ENCODE measurements around the gene TXNDC5.

TXNDC5 gene

DNA sequence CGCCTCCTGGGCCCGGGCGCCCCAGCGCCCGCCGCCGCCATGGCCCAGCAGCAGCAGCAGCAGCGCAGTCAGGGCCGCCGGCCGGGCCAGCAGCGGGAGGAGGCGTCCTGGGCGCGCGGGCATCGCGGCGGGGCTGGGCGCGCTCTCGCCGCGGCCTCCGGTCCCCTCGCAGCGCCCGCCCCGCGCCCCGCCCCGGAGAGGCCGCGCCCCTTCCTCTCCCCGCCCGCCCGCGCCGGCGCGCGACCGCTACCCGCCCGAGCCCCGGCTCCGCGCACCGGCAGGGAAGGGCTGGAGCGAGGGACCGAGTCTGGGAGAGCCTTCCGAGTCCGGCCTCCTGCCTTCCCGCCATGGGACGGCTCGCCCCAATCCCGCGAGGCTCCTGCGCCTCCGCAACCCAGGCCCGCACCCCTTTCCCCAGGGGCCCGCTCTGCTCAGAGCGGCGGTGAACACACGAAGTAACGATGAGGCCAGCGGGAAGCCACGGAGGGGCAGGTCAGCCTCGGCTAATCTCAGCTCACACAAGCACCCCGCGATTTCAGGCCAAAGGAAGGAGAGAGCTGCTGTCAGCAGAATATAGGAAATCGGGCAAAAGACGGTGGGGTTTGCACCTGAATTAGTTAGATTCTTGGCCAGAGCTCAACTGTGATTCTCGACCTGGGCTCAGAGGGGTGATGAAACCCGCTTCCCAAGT is at the start of gene TXNDC5:
TXNDC5 (minus strand) TSS at position 135 of the 691 bp plus-strand sequence; CDS start at position 123, 12 bp downstream.
- H3K27me3 Mint-ChIP-seq = no peaks in the 10 kb centered on the region
- H3K9me3 Mint-ChIP-seq = no peaks in the 10 kb centered on the region
- H3K27ac Mint-ChIP-seq = peak within 1 kb of the TSS; percentile 79 to 80
- ATAC-seq (peak; percentile 79), DNase-seq (peak; percentile 50 to 60)
- peaks cover 20% of the 10 kb centered on the region for H3K4me1 Mint-ChIP-seq
- peak within 1 kb of the TSS; percentile 81 to 83 for H3K4me3 Mint-ChIP-seq

GRCh38 chr6:7960141-7960540 is 49.6 kb upstream of the TXNDC5 start:
- H3K27me3 Mint-ChIP-seq = no peaks in the 10 kb centered on the region
- DNase-seq (no peak), ATAC-seq (no peak)

DNA sequence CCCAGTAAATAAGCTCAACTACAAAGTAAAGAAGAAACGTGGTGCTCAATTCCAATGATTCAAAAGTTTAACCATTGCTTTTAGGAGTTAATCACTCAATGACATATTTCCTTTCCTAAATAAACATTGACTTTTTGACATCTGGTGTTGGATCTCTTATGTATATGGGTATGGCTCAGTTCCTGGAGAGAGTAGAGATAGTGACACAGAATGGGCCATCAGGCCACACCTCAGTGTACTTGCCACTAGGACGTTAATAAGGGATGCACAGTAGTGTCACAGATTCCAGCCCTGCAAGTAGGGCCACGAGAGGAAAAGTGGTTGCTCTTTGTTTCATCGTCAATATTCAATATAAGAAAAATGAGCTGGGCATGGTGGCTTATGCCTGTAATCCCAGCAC is 48.9 kb upstream of the TXNDC5 start:
- Mint-ChIP-seq H3K9me3 (no peaks in the 10 kb centered on the region), H3K27me3 (no peaks in the 10 kb centered on the region)

More at GRCh38 chr6:7960141-7960540, 49.6 kb upstream of the TXNDC5 start:
- H3K4me1 Mint-ChIP-seq = peaks cover 12% of the 10 kb centered on the region
- no peak overlapping the region for H3K27ac Mint-ChIP-seq
- no peak overlapping the region for H3K4me3 Mint-ChIP-seq
- peaks cover 0 to 2% of the 10 kb centered on the region in 2 donors for H3K9me3 Mint-ChIP-seq

GRCh38 chr6:7958464-7958863 is 47.9 kb upstream of the TXNDC5 start:
- Mint-ChIP-seq H3K9me3 (no peaks in the 10 kb centered on the region), H3K27ac (no peak overlapping the region), H3K4me1 (peaks cover 10% of the 10 kb centered on the region), H3K4me3 (no peak overlapping the region), H3K27me3 (no peaks in the 10 kb centered on the region)
- DNase-seq = no peak
- ATAC-seq = no peak

More for the DNA sequence above, 48.9 kb upstream of the TXNDC5 start:
- Mint-ChIP-seq H3K4me3 (no peak overlapping the region), H3K27ac (no peak overlapping the region), H3K4me1 (peaks cover 12% of the 10 kb centered on the region)
- ATAC-seq (no peak), DNase-seq (no peak)

GRCh38 chr6:7956257-7956656 is 45.7 kb upstream of the TXNDC5 start:
- peaks cover 7% of the 10 kb centered on the region for H3K27me3 Mint-ChIP-seq
- H3K9me3 Mint-ChIP-seq = peaks cover 0 to 7% of the 10 kb centered on the region in 2 donors
- no peaks in the 10 kb centered on the region for H3K4me1 Mint-ChIP-seq
- no peak overlapping the region for H3K4me3 Mint-ChIP-seq
- DNase-seq (no peak), ATAC-seq (no peak)
- H3K27ac Mint-ChIP-seq = no peak overlapping the region

GRCh38 chr6:7954477-7955200 is 44.1 kb upstream of the TXNDC5 start:
- peaks cover 0 to 8% of the 10 kb centered on the region in 2 donors for H3K9me3 Mint-ChIP-seq
- H3K4me1 Mint-ChIP-seq = no peaks in the 10 kb centered on the region
- no peak overlapping the region for H3K4me3 Mint-ChIP-seq
- ATAC-seq (no peak), DNase-seq (no peak)
- no peak overlapping the region for H3K27ac Mint-ChIP-seq
- peaks cover 12% of the 10 kb centered on the region for H3K27me3 Mint-ChIP-seq

- Mint-ChIP-seq H3K27me3 (peaks cover 20% of the 10 kb centered on the region), H3K4me3 (no peak overlapping the region)
Observed at GRCh38 chr6:7953753-7954152, 43.2 kb upstream of the TXNDC5 start.

DNA sequence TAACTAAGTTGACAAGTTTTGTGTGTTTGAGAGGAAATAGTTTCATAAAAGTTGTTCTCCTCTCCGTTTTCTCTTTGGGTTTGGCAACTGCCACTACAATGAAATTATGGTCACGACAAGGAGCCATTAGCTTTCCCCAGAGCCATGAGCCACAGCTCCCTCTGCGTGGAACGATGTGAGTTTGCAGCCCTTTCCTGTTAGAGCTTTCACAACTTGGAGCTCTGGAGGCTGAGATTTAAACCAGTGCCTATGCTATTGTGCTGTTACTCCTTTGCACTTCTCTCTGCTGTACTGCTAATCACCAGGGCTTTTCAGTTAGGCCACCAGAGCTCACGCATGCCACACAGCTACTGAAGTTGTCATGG is 29.3 kb upstream of the TXNDC5 start:
- no peak overlapping the region for H3K4me3 Mint-ChIP-seq
- DNase-seq = no peak
- ATAC-seq = no peak
- H3K27ac Mint-ChIP-seq = no peak overlapping the region
- H3K9me3 Mint-ChIP-seq = no peaks in the 10 kb centered on the region
- no peaks in the 10 kb centered on the region for H3K4me1 Mint-ChIP-seq
- peaks cover 9% of the 10 kb centered on the region for H3K27me3 Mint-ChIP-seq

More at GRCh38 chr6:7953753-7954152, 43.2 kb upstream of the TXNDC5 start:
- no peak overlapping the region for H3K27ac Mint-ChIP-seq
- DNase-seq (no peak), ATAC-seq (no peak)
- no peaks in the 10 kb centered on the region for H3K4me1 Mint-ChIP-seq
- peaks cover 0 to 16% of the 10 kb centered on the region in 2 donors for H3K9me3 Mint-ChIP-seq

DNA sequence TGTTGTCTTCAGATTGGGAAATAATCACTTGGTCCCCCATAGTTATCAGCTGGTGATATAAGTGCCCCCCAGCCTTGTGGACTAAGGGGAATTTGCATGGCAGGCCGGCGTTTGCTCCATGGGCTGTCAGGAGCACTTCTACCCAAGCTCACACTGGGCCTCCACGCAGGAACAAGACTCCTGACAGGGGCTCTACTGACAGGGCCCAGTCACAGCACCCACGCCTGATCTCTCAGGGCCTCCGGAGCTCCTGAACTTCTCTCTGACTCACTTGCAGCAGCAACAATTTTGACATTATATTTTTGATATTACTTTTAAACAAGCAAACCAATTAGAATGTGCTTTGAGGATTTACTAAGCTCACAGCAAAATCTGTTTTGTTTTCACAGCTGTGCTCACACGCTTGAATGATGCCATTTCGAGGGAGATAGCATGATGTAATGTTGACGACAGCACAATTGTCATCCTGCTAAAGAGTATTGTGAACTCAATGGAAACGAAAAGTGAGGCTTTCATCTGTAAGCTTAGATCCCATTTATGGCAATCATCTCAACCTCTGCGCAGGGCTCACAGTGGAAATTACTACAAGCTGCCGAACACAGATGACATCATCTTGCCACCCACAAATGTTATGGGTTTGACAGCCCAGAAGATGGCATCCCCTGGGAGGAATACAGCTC is 28.7 kb upstream of the TXNDC5 start:
- Mint-ChIP-seq H3K9me3 (no peaks in the 10 kb centered on the region), H3K27me3 (peaks cover 15% of the 10 kb centered on the region), H3K4me1 (no peaks in the 10 kb centered on the region), H3K27ac (no peak overlapping the region), H3K4me3 (no peak overlapping the region)
- no peak for DNase-seq
- ATAC-seq = no peak

DNA sequence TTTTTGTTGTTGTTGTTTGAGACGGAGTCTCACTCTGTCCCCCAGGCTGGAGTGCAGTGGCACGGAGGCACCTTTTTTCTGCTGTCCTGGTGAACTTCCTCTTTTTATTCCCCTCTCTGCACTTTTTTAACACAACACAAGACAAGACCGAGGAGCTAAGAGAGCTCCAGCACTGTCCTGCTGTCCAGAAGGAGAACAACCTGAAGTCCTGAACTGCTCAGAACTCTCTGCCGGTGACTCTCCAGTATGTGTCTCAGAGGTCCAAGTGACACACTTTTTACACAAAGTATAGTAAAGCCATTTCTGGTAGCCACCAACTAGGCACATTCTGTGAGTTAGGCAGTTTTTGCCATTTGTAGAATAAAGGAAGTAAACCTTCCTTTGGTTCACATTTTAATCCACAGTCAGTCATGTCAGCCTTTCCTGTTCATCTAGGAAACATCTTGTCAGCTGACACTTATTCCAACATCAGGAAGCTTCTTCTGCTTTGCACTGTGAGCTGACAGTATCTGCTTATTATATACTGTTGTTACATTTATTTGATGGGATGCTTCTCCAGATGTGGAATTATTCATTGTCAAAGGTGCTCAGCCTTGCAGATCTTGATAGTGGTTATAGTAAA is 28.1 kb upstream of the TXNDC5 start:
- ATAC-seq (no peak), DNase-seq (no peak)
- H3K4me3 Mint-ChIP-seq = no peak overlapping the region
- H3K27ac Mint-ChIP-seq = no peak overlapping the region
- H3K9me3 Mint-ChIP-seq = no peaks in the 10 kb centered on the region
- peaks cover 20% of the 10 kb centered on the region for H3K27me3 Mint-ChIP-seq
- H3K4me1 Mint-ChIP-seq = no peaks in the 10 kb centered on the region

DNA sequence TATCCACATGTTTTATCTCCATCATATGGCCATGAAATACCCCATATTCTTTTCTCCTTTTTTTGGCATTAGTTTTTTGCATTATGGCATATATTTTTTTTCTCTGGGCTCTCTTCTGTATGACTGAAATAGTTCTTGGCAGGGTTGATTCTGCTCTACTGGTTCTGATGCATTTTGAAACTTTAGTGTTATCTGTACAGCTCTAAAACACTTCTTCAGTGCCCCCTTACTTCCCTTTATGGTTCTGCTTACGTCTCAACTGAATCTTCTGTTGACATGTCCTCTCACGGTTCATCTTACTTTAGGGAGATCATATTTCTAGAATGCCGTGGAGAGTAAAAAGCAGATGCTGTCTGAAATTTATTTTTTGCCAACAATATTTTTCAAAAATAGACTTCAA is 23.2 kb upstream of the TXNDC5 start:
- no peak overlapping the region for H3K4me3 Mint-ChIP-seq
- H3K27me3 Mint-ChIP-seq = peaks cover 24% of the 10 kb centered on the region

DNA sequence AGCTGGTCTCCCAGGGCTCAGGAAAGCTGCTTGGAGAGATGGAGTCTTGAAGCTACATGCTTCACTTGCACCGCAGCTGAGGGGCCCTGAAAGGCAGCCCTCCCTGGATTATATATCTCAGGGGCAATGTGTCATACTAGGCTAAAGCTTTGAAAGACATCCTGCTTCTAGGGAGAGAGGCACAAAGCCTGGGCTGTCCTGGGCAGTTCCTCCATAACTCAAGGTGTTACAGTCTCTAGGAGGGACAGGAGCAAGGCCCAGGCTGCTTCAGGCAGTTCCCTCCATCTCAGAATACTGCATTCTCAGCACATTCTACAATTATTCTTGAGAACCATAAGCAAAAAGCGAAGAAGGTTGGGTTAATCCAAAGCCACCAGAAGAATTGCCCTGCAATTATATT is 22.0 kb upstream of the TXNDC5 start:
- Mint-ChIP-seq H3K9me3 (no peaks in the 10 kb centered on the region), H3K4me3 (no peak overlapping the region), H3K4me1 (no peaks in the 10 kb centered on the region), H3K27me3 (peaks cover 36% of the 10 kb centered on the region), H3K27ac (no peak overlapping the region)
- ATAC-seq (no peak), DNase-seq (no peak)

More for the DNA sequence above, 23.2 kb upstream of the TXNDC5 start:
- DNase-seq = no peak
- H3K27ac Mint-ChIP-seq = no peak overlapping the region
- no peak for ATAC-seq
- no peaks in the 10 kb centered on the region for H3K4me1 Mint-ChIP-seq
- H3K9me3 Mint-ChIP-seq = no peaks in the 10 kb centered on the region

DNA sequence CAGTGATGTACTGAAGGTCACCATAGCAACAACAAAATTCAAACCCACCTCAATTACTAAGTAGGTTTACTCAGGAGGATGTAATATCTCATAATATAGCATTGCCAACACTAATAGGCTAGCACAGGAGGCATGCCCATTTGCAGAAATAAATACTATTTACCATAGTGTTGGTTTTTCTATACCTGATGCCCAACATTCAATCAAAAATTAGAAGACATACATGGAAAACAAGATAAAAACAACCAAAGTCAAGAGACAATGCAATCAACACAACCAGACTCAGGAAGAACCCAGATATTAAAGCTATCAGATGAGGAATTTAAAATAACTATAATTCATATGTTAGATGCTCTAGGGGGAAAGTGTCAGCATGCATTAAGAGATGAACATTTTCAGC is 14.3 kb upstream of the TXNDC5 start:
- no peak for DNase-seq
- ATAC-seq = no peak
- no peak overlapping the region for H3K27ac Mint-ChIP-seq
- H3K27me3 Mint-ChIP-seq = peaks cover 22% of the 10 kb centered on the region
- H3K4me1 Mint-ChIP-seq = no peaks in the 10 kb centered on the region
- H3K9me3 Mint-ChIP-seq = peaks cover 20% of the 10 kb centered on the region in 2 donors
- H3K4me3 Mint-ChIP-seq = no peak overlapping the region

GRCh38 chr6:7922596-7922995 is 12.0 kb upstream of the TXNDC5 start:
- Mint-ChIP-seq H3K9me3 (peaks cover 20% of the 10 kb centered on the region in 2 donors), H3K27ac (no peak overlapping the region), H3K4me1 (no peaks in the 10 kb centered on the region), H3K4me3 (no peak overlapping the region), H3K27me3 (no peaks in the 10 kb centered on the region)
- ATAC-seq = no peak
- no peak for DNase-seq

DNA sequence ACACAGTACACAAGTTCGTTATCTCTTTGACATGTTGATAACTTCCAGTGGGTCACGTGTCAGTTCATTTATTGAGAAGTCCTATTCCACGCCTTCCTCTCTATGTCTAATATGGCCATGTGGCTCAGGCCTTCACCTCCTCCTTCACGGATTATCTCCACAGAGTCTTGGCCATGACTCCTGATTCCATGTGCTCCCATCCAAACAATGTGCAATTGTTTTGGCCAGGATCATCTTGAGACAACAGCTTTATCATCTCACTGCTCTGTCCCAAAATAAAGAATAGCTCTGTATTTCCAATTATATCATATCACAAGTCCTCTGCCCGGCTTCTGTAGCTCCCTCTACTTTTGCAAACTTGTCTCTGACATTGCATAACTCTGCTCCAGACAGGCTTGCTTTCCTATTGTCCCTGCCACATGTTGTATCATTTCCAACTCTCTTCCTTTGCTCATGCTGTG is 11.1 kb upstream of the TXNDC5 start:
- Mint-ChIP-seq H3K4me3 (no peak overlapping the region), H3K27me3 (no peaks in the 10 kb centered on the region), H3K4me1 (no peaks in the 10 kb centered on the region), H3K9me3 (peaks cover 20% of the 10 kb centered on the region in 2 donors), H3K27ac (no peak overlapping the region)
- DNase-seq (no peak), ATAC-seq (no peak)

Measured in stimulated activated naive CD8-positive, alpha-beta T cell treated with anti-CD3 and anti-CD28 coated beads, Interleukin-15, amount 100 ng/mL, for 72 hours (primary cell).